ENCODE data around the gene PTGR2.

DNA sequence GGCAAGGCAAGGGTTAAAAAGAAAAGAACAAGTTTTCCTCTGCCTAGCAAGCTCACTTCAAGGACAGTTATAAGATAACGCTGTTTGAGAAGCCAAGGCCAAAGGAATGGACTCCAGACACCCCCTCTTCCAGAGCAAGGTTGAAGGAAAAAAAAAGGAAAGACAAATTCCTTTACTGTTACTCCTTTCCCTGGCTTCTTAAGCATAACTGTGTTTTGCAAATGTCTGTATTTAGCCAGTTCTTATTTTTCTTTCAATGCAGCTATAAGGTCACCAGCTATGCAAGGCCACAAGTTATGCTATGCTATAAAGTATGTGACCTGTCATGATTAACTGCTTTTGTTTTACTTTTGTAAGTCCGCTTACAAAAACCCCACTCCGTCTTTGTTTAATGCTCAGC lies 61.6 kb downstream of the PTGR2 start:
- TF ChIP-seq BACH2 (CRISPR knock-in tag; IDR thresholded peaks at IDR 0.05; ENCODE audit: borderline replicate concordance), result no peak
- no peak for TF ChIP-seq ZFP30 (CRISPR knock-in tag; IDR thresholded peaks at IDR 0.05)
- TF ChIP-seq RARB (CRISPR knock-in tag; IDR thresholded peaks at IDR 0.05), result no peak
- TF ChIP-seq, protein P1, sequence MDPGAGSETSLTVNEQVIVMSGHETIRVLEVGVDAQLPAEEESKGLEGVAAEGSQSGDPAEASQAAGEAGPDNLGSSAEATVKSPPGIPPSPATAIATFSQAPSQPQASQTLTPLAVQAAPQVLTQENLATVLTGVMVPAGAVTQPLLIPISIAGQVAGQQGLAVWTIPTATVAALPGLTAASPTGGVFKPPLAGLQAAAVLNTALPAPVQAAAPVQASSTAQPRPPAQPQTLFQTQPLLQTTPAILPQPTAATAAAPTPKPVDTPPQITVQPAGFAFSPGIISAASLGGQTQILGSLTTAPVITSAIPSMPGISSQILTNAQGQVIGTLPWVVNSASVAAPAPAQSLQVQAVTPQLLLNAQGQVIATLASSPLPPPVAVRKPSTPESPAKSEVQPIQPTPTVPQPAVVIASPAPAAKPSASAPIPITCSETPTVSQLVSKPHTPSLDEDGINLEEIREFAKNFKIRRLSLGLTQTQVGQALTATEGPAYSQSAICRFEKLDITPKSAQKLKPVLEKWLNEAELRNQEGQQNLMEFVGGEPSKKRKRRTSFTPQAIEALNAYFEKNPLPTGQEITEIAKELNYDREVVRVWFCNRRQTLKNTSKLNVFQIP (CRISPR knock-in tag; IDR thresholded peaks at IDR 0.05; ENCODE audit: borderline replicate concordance, low read depth), result no peak
- TF ChIP-seq, protein P2, sequence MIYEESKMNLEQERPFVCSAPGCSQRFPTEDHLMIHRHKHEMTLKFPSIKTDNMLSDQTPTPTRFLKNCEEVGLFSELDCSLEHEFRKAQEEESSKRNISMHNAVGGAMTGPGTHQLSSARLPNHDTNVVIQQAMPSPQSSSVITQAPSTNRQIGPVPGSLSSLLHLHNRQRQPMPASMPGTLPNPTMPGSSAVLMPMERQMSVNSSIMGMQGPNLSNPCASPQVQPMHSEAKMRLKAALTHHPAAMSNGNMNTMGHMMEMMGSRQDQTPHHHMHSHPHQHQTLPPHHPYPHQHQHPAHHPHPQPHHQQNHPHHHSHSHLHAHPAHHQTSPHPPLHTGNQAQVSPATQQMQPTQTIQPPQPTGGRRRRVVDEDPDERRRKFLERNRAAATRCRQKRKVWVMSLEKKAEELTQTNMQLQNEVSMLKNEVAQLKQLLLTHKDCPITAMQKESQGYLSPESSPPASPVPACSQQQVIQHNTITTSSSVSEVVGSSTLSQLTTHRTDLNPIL (CRISPR knock-in tag; IDR thresholded peaks at IDR 0.05; ENCODE audit: low read depth), result no peak
- TF ChIP-seq ISL1 (CRISPR knock-in tag; IDR thresholded peaks at IDR 0.05), result no peak
- no peak for TF ChIP-seq ZNF70 (CRISPR knock-in tag; IDR thresholded peaks at IDR 0.05)
- TF ChIP-seq ZNF8 (CRISPR knock-in tag; IDR thresholded peaks at IDR 0.05), result no peak
- TF ChIP-seq ZFP3 (CRISPR knock-in tag; IDR thresholded peaks at IDR 0.05), result no peak

Measured in SK-N-SH treated with all-trans-retinoic acid at 6 μM for 48 hours (cell line).